ENCODE results near the gene ANO6.
"Not testable (repeated sequence)": the region's sequence is repeated elsewhere in the genome, so short reads cannot be mapped to it uniquely, and the experiment has no call there.

ANO6 gene

DNA sequence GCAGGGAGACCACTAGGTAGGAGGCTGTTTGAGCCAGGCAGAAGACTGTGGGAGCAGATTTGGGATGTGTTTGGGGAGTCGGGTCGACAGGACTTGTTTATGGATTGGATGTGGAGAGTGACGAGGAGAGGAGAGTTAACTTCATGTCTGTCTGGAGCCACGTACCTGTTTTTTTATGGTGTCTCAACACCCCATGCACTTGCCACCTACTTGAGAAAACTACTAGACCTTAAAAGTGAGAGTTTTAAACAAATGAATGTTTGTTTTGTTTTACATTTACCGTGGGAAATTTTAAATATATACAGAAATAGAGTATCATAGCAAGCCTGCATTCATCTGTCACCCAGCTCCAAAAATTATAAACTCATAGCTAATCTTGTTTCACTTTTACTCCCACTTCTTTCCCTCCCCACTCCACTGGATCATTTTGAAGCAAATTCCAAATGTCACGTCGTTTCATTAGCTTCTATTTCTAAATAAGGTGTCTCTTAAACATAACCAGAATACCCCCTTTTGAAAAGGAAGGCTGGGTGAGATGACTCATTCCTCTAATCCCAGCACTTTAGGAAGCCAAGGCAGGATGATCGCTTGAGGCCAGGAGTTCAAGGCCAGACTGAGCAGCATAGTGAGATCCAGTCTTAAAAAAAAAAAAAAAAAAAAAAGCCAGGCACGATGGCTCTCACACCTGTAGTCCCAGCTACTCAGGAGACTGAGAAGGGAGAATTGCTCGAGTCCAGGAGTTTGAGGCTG is 136.2 kb downstream of the ANO6 start:
- no peak for DNase-seq

GRCh38 chr12:45353944-45354343 is 138.0 kb downstream of the ANO6 start:
- no peak for DNase-seq

- no peak for DNase-seq
Measured at GRCh38 chr12:45354399-45354798, 138.5 kb downstream of the ANO6 start.

DNA sequence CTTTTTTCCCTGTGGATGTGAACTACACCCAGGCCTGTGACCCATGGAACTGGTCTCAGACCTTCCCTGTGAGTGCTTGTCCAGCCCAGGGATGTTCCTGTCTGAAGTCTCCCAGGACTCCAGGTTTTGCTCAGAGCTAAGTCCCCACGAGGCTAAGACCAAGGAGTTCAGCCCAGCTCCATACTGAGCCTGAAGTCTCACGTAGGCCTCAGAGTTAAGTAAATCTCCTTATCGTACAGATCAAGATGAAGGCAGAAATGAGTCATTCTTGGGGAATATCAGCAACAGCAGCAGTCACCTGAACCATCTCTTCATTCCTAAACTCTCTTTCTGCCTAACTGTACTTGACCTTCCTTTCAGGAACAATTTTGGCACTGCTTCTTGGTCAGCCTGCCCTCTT is 139.8 kb downstream of the ANO6 start:
- no peak for DNase-seq

GRCh38 chr12:45356822-45357538 is 141.1 kb downstream of the ANO6 start:
- no peak for DNase-seq

DNA sequence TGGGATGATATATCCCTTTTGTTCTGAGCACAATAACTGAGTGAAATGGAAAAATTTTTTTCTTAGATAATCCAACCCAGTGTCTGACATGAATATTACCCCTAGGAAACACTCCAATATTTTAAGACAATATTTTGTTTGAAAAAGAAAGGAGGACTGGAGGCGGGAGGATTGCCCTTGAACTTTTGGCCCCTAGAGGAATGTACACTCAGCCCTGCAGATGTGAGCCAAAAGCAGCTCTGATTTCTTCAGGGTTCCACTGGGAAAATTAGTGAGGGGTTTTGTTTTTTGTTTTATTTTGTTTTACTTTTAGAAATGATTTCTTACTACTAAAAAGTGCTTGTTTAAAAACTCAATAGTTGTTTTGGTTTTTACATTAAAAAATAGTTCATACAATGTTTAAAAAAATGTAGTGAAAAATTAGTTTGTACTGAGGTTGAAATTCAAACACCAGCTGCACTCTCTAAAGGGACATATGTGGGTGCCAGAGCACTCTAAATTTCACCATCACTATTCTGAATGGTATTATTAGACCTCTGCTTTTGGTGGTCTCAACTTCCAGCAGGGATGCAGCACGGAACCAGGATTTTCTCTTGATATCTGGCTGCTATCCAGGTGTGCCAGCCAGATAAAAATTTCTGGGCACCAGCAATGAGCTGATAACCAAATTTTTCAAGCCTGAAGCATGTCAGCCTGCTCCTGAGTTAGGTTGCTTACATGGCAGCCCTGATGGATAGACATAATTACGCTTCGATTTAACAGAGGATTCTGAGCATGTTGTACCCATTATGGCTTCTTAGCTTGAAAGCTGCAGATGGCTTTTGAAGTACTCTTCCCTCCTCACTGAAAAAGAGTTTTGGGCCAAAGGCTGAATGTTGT is 141.9 kb downstream of the ANO6 start:
- no peak for DNase-seq

GRCh38 chr12:45362291-45362690 is 146.4 kb downstream of the ANO6 start:
- DNase-seq = no peak

- no peak for DNase-seq
Measured at GRCh38 chr12:45363903-45364302, 148.0 kb downstream of the ANO6 start.

DNA sequence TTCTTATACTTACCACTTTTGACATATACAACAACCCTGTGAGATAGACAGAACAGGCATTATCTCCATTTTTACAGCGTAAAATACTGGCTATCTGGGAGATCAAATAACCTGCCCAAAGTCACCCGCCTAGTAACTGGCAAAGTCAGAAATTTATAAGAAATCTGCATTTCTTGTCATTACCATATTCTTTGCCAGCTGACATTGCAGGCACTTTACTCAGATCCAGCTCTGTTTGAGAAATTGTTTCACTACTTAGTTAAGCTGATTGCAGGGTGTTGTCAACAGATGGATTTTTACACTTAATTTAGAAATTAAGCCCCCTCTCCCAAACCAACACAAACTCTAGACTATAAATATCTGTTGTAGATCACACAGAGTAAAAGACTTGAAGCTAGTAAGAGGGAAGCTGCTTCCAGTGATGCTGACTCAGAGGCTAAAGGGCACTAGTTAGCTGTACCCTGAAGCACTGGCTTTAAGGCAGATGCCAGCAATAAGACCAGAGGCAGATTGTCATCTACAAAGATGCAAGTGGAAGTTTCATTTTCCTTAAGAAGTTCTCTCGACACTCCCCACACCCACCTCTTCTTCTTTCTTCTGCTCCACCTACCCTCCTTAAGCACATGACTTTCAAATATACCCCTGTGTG is 153.1 kb downstream of the ANO6 start:
- no peak for DNase-seq

GRCh38 chr12:45377815-45378214 is 161.9 kb downstream of the ANO6 start:
- no peak for DNase-seq

DNA sequence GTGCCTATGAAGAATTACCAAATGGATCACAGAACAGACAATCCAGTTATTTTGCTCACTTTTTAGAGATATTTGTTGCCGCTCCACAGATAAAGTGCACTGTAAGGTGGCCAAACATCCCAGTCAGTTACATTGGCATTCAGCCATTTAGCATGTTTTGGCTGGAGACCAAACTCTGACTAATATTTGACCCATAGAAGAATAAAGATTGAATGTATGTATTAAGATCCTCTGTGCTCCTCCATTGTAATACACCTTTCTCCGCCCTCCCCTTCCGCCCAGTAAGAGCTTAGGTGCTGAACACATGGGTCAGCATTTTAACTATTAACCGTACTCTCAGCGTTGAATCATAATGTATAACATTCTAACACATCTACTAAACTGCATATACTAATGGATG is 163.4 kb downstream of the ANO6 start:
- DNase-seq = no peak

DNA sequence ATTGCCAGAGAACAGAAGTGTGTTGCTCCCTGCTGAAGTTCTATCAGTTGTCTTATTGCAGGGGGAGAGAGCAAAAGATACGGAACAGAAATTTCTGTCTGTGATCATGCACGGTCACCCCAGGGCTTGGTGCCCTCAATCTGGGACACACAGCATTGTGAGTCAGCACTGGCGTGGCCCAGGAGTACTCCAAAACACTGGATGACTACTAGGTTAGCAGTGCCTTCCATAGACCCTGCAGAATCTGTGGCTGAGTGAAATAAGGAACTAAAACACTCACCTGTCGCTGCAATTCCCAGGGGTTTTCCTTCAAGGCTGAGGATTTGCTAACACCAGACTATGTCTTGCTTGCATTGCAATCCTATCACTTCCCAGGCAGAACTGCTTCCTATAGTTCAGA is 165.5 kb downstream of the ANO6 start:
- no peak for DNase-seq

DNA sequence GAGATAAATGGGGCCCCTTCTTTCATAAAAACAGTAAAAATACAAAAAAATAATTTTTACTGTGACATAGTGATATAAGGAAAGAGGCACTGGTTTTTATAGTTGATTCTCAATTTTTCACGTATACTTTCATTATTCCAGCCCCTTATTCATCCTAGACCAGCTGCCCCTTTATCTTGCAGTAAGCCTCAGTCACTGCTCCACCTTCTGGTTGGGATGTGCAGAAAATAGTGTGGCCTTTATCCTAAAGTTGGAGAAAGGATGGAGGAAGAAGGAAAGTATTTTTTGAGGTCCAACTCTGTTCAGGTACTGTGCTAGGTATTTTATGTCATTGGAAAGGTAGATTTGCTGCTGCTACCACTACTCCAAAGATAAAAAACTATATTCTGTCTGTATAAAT is 172.7 kb downstream of the ANO6 start:
- no peak for DNase-seq

DNA sequence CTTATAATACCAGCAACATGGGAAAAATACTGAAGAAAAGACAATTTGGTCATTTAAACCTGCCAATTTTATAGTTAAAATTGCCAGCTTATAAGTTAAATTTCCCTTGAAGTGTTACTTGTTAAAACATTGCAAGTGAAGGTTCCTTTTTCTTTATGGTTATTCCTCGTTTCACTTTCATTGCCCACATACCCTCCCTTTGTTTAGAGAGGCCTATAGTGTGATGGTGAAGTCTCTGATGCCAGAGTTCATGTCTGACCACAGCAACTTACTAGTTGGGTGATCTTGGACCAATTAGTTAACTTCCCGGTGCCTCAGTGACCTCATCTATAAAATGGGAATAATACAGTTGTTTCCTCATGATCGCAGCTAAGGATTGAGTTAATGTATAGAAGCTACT is 173.5 kb downstream of the ANO6 start:
- DNase-seq = no peak

- DNase-seq = not testable (repeated sequence)
Measured at GRCh38 chr12:45397499-45397898, 181.6 kb downstream of the ANO6 start.

GRCh38 chr12:45398552-45398951 is 182.7 kb downstream of the ANO6 start:
- DNase-seq = no peak

GRCh38 chr12:45400991-45401390 is 185.1 kb downstream of the ANO6 start:
- no peak for DNase-seq

- DNase-seq = no peak
Measured at GRCh38 chr12:45402288-45402687, 186.4 kb downstream of the ANO6 start.

DNA sequence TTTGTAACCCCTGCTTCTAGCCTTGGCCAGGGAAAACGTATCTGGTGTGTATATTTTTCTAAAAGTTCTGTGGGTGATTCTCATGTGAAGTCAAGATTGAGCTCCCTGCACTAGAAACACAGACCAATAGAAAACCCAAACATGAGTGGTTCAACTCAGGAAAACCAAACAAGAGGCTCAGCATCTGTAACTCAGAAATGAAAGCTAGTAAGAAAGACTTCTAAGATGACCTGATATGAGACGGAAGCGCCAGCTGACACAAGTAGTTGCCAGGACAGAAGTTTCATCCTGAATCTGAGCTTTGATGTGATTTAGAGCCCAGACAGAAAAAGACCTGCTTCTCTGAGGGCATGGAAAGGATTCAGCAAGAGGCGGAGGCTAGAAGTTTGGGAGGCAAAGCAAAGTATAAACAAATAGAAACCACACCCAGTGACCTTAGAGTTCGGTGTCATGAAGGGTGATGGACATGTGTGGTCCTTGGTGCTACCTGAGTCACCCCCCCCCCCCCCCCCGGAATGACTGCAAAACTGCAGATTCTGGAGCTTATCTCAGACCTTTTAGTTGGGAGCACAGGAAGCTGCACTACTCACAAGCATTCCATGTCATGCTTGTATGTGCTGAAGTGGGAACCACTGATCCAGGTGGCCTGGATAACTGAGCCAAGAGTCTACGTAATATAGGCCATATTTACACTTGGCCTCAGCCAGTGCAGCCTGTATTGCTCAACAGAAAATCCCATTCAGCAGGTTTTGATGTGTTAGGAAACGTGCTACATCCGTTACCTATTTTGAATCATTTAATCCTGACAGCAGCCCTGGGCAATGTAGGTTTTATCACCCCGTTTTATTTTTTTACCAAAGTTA is 191.3 kb downstream of the ANO6 start:
- no peak for DNase-seq

DNA sequence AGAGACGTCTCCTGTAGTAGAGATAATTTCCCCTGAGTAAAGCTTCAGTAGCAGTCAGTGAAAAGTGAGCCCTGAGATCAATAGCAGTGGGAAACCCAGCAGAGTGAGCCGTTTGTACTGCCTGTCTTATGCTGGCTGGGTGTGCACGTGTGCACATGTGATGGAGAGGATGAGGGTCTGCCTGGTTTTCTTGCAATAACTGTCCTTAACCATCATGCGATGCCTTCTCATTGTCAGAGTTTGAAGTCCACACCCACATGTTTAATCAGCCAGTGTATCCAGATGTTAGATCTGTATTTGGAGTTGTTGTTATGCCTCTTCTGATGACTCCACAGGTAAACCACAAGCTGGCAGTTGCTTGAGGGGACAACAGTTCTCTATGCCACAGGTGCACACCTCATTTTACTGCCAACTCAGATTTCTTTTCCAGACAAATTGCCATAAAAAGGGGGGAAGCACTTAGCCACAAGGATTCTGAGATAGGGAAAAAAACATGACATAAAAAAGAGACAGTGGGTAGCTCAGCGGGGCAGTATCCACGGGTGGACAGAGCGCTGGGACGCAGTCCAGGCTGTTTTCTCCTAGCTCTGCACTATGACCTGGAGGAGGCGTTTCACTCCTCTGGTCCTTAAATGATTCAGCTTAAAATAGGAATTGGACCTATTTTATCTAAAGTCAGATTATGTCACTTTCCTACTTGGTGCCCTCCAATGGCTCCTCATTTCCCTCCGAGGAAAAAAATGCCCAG is 192.3 kb downstream of the ANO6 start:
- no peak for DNase-seq

DNA sequence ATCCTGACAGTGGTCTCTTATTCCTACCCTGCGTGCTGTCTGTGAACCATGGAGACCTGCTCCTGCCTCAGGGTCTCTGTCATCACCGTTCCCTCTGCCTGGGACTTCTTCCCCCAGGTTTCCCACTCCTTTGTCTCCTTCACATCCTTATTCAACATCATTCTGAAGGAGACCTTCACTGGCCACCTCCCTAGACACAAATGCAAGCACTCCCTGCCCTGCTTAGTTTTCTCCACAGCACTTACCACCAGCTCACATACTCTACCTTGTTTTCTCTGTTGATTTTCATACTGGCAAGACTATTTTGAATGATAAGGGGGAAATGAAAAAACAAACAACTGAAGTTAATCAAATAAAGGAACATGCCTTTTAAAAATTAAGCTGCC is 192.8 kb downstream of the ANO6 start:
- no peak for DNase-seq

All from activated CD4-positive, alpha-beta T cell treated with anti-CD3 and anti-CD28 coated beads for 48 hours (primary cell).